Measurements from ENCODE around the gene PTGES2.
A peak's percentile ranks its signal among the peaks of the same experiment; 100 is the strongest.
"Not testable (repeated sequence)": the region's sequence is repeated elsewhere in the genome, so short reads cannot be mapped to it uniquely, and the experiment has no call there.

PTGES2 gene

DNA sequence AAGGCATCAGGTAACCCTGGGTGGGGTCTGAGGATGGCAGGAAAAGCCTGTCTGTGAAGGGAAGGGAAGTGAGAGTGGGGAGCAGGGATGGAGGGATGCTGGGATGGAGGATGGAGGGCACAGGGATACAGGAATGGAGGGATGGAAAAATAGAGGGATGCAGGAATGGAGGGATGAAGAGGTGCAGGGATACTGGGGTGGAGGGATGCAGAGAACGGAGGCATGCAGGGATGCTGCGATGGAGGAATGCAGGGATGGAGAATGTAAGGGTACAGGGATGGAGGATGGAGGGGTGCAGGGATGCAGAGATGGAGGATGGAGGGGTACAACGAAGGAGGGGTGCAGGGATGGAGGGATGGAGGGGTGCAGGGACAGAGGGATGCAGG, 9.1 kb downstream of the PTGES2 start:
- no peak for DNase-seq

DNA sequence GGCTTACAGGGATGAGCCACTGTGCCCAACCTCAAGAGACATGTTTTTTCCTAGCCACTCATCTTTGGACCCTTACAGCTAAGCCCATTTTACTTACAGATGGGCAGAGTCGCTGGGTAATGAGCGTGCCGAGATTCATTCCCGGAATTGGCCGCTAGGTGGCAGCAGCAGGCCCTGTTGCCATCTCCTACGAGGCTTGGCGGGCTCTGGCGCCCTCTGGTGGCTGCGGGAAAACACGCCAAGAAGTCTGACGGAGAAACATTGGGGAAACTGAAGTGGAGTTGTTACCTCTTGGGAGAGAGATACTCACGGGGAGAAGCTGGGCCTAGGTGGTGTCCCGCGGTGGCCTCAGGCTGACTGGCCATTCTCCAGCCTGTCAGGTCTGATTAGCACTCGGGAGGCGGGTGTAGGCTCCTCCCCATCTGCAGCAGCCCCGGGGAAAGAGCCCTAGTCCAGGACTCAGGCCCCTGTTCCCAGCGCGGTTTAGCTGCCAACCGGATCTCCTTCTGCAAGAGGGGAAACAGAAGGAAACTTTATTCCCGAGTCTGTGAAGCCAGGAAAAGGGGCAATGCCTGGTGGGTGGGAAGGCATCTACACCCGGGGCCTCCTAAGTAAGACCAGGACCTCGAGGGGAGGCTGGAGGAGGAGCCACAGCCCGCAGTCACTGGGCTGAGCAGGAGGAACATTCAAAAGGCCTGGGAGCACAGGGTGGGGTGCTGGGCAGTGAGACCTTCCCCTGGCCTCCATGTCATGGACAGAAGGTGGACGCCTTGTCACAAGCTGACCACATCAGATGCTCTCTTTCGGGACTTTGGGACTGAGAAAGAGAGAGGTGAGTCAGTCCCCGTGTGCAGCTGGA, 9.7 kb downstream of the PTGES2 start:
- peak; percentile 60 for DNase-seq

DNA sequence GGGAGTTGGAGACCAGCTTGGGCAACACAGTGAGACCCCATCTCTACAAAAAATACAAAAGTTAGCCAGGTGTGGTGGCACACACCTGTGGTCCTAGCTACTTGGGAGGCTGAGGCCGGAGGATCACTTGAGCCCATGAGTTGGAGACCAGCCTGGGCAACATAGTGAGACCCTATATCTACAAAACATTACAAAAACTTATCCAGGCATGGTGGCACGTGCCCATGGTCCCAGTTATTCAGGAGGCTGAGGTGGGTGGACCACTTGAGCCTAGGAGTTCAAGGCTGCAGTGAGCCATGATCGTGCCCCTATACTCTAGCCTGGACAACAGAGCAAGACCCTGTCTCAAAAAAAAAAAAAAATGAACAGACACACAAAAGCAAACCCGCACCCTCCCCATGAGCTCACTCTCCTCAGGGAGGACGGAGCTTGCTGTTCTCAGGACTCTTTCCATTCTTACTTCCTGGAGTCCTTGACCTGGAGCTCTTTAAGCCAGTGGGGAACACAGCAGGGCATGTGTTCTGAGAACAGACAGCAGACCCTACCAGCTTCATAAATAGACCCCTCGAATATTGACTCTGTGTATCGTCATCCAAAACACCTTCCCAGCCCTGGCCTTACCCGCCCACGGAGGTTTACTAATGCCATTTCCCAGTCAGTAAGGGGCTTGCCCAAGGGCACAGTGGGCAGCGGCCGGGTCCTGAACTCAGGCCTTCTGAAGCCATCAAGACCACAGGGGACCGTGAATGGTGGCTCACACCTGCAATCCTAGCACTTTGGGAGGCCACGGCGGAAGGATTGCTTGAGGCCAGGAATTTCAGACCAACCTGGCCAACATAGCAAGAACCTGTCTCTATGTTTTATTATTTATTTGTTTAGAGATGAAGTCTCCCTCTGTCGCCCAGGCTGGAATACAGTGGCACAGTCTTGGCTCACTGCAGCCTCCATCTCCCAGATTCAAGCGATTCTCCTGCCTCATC, 11.1 kb downstream of the PTGES2 start:
- no peak for DNase-seq

DNA sequence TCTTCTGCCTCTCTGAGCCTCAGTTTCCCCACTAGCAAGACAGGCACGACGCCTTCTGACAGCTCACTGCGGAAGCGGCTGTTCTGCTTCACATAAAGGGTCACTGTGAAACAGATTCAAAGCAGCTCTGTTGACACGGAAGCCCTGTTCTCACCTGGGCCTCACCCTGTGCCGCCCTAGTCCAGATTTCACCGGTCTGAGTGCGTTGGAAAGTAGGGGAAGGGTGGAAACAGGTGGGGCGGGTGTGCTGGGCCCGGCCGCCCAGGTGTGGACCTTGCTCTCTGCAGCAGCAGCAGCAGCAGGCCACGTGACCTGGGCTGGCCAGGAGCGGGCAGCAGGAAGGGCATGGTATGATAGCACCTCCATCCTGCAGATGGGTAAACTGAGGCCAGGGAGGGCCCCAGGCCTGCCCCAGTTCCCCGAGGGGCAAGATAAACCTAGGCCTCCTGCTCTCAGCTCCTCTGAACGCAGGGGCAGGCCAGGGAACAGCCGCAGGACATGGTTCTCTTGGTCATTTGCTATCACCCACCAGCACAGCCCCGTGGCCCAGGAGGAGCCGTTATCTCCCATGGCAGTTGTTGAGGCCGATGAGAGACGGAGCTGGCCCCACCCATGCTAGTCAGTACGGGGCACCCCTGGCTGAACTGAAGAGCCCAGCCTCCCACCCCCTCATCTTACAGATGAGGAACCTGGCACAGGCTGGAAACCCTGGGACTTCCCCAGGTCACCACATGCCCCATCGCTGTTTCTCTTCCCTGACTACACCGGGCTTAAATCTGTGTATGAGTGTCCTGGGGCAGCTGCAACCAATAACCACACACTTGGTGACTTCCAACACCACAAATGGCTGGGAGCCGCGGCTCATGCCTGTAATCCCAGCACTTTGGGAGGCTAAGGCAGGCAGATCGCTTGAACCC, 12.1 kb downstream of the PTGES2 start:
- DNase-seq: no peak

DNA sequence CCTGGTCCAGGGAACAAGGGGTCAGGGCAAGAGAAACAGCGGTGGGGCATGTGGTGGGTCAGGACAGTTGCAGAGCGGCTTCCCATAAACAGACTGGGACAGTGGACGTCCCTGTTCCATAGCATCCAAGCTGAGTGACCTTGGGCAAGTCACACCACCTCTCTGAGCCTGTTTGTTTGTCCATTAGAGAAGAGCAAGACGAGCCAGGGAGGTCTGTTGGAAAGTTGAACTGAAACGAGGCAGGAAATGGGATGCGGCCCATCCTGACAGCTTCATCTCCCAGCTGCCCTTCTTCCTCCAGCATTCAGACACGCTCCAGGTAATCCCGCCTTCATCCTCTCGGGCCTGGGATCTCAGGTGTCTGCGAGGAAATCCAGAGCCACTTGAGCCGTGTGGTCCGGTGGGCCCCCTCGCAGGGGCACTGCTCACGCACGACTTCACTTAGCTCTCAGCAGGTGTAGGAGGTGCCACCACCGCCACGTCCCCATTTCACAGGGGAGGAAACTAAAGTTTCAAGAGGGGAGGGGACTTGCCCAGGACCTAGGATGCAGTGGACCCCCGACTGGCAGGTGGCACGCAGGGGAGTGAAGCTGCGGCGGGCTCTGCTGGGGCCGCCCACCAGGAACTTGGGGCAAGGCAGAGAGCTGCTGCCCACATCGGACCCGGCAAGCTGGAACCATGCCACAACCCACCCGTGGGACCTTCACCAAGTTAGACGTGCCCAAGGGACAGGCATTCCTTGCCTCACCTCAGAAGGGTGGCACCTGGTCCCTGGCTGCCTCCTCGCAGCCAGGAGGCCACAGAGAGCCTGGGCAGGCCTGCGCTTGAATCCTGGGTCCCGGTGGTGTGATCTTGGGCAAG, 13.0 kb downstream of the PTGES2 start:
- no peak for DNase-seq

DNA sequence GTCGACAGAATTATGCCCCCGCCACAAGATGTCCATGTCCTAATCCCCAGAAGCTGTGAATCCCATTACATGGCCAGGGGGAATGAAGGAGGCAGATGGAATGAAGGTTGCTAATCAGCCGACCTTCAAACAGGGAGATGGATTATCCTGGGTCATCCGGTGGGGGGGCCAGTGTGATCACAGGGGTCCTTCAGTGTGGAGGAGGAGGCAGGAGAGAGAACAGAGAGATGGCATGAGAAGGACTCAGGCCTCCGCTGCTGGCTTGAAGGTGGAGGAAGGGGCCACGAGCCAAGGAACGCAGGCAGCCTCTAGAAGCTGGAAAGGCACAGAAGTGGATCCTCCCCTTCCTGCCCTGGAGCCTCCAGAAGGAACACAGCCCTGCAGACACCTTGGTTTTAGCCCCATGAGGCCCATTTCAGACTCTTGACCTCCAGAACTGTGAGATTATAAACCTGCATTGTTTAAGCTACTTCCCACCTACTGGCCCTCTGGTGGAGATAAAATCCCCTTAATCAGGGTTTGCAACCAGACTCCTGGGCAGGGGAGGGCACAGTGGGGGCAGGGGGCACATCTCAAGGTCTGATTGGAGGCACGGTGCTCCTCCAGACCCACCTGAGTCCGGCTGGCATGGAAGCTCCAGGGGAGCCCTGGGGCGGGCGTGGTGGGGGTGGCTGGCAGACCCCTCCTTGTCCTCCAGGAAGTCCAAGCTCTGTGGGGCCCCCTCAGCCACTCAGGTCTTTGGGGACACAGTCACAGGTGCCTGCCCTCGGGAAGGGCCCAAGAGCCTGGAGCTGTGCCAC, 13.8 kb downstream of the PTGES2 start:
- no peak for DNase-seq

DNA sequence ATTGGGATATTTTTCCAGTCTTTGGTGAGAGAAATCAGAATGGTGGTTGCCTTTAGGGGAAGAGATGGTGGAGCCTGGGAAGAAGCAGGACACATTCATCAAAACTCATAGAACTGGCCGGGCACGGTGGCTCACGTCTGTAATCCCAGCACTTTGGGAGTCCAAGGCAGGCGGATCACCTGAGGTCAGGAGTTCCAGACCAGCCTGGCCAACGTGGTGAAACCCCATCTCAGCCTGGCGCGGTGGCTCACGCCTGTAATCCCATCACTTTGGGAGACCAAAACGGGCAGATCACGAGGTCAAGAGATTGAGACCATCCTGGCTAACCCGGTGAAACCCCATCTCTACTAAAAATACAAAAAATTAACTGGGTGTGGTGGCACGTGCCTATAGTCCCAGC, 15.8 kb downstream of the PTGES2 start:
- DNase-seq: not testable (repeated sequence)

DNA sequence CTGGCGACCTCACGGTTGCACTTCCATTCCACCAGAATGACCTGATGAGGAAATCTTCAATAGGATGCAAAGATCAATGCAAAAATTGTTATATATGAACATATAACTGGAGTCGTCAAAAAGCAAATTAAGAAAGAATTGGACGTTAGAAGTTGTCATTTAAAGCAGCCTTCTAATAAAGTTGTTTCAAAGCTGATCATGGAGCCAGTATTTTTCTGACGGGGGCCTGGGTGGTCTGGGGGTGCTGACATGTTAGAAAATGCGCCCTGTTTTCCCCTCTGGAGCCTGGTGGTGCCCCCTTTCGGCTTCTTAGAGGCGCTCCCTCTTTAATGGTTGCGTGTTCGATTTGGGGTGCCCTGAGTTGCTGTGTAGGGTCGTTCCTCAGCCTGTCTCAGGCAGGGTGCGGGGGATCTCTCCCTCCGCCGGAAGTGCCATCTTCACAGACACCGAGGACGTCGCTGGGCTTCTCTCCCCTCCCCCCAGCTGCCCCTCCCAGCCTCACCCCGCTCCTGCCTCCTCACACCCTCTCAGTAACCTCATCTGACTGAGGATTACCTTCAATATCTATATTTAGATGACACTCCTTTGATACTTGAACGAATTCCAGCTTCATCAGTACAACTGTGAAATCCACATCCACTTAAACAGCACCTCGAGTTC, 18.3 kb downstream of the PTGES2 start:
- no peak for DNase-seq

DNA sequence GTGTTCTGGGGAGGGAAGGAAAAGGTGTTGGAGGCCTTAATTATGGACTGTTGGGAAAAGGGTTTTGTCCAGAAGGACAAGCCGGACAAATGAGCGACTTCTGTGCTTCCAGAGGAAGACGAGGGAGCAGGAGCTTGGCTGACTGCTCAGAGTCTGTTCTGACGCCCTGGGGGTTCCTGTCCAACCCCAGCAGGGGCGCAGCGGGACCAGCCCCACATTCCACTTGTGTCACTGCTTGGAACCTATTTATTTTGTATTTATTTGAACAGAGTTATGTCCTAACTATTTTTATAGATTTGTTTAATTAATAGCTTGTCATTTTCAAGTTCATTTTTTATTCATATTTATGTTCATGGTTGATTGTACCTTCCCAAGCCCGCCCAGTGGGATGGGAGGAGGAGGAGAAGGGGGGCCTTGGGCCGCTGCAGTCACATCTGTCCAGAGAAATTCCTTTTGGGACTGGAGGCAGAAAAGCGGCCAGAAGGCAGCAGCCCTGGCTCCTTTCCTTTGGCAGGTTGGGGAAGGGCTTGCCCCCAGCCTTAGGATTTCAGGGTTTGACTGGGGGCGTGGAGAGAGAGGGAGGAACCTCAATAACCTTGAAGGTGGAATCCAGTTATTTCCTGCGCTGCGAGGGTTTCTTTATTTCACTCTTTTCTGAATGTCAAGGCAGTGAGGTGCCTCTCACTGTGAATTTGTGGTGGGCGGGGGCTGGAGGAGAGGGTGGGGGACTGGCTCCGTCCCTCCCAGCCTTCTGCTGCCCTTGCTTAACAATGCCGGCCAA, 19.1 kb downstream of the PTGES2 start:
- no peak for DNase-seq

DNA sequence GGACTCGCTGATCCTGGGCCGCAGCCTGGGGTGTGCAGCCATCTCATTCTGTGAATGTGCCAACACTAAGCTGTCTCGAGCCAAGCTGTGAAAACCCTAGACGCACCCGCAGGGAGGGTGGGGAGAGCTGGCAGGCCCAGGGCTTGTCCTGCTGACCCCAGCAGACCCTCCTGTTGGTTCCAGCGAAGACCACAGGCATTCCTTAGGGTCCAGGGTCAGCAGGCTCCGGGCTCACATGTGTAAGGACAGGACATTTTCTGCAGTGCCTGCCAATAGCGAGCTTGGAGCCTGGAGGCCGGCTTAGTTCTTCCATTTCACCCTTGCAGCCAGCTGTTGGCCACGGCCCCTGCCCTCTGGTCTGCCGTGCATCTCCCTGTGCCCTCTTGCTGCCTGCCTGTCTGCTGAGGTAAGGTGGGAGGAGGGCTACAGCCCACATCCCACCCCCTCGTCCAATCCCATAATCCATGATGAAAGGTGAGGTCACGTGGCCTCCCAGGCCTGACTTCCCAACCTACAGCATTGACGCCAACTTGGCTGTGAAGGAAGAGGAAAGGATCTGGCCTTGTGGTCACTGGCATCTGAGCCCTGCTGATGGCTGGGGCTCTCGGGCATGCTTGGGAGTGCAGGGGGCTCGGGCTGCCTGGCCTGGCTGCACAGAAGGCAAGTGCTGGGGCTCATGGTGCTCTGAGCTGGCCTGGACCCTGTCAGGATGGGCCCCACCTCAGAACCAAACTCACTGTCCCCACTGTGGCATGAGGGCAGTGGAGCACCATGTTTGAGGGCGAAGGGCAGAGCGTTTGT, 19.9 kb downstream of the PTGES2 start:
- DNase-seq: no peak

DNA sequence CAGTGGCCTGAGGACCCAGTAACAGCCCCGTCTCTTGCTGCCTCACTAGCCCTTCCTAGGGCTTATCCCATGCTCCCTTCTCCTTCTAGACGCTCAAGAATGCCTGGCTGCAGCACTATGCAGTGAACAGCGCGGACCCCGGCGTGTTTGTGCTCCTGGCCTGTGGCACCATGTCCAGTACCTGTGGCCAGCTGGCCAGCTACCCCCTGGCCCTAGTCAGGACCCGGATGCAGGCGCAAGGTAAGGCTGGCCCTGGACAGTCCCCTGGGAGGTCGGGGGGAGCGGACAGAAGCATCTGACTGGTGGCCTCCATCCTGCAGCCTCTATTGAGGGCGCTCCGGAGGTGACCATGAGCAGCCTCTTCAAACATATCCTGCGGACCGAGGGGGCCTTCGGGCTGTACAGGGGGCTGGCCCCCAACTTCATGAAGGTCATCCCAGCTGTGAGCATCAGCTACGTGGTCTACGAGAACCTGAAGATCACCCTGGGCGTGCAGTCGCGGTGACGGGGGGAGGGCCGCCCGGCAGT, 20.5 kb downstream of the PTGES2 start:
- no peak for DNase-seq

DNA sequence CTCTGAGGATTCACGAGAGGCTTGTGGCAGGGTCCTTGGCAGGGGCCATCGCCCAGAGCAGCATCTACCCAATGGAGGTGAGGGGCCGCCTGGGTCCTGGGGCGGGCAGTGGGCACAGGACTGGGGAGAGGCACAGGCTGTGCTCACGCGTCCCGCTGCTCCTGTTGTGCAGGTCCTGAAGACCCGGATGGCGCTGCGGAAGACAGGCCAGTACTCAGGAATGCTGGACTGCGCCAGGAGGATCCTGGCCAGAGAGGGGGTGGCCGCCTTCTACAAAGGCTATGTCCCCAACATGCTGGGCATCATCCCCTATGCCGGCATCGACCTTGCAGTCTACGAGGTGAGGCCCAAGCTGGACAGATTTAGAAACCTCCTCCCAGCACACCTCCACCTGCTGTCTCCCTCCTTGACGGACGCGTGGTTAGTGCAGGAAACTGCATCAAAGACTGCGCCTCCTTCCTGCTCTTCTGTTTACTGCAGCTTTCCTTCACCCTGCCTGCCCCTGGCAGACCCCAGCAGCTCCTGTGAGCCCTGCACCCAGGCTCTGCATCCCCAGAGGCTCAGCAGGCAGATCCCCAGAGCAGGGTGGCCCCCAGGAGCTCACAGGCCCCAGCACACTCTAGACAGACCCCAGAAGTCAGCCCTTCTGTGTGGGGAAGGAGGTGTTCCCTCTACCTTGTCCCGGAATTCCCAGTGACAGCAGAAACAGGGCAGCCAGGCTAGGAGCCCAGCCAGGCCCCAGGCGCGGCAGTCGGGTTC, 21.2 kb downstream of the PTGES2 start:
- DNase-seq: no peak

DNA sequence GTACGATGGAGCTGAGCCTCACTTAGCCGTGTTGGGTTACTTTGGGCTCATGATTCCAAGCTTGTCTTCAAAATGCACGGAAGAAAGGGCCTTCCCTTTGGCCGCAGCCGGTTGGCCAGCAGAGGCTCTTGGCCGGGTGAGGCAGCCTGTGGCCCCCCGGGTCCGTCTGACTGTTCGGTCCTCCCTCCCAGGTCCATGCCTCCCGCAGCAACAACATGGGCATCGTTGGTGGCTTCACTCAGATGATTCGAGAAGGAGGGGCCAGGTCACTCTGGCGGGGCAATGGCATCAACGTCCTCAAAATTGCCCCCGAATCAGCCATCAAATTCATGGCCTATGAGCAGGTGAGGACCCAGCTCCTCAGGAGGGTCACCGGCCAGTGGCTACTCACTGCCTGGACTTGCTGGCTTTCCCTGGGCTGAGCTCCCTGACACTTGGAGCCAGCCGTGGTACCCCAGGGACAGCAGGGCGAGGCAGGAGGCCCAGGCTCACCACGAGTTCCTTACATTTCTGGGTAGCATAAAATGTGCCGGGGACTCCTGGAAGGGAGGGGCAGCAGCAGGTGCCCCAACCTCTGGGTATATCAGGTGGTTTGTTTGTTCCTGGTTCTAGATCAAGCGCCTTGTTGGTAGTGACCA, 21.9 kb downstream of the PTGES2 start:
- no peak for DNase-seq

DNA sequence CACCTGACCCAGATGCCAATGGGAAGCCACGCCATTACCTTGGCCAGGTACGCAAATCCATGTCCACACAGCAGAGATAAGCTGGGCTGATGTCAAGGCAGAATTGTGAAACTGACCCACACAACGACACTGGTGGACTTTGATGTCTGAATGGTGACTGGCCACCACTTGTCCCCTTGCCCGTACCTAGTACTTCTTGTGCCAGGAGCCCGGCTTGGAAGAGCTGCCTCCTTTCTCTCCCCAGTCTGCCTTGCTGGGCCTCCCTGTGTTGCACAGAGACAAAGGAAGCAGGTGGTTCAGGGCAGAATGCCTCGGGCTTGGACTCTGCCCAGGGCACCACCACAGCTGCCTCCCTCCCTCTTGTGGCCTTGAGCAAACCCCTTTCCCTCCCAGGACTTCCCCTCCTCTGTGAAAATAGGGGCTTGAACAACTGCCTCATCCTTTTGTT, 23.3 kb downstream of the PTGES2 start:
- DNase-seq: no peak

DNA sequence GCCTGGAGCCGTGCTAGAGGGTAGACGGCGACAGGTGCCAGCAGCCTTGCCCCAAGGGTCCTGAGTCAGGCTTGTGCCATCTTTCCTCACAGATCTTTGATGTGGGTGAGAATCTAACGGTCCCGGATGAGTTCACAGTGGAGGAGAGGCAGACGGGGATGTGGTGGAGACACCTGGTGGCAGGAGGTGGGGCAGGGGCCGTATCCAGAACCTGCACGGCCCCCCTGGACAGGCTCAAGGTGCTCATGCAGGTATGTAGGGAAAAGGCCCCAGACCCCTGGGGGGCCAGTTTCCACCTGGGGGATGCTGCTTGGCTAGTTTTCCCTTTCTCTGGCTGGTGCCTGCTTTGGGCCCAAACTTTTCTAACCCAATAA, 24.0 kb downstream of the PTGES2 start:
- no peak for DNase-seq

DNA sequence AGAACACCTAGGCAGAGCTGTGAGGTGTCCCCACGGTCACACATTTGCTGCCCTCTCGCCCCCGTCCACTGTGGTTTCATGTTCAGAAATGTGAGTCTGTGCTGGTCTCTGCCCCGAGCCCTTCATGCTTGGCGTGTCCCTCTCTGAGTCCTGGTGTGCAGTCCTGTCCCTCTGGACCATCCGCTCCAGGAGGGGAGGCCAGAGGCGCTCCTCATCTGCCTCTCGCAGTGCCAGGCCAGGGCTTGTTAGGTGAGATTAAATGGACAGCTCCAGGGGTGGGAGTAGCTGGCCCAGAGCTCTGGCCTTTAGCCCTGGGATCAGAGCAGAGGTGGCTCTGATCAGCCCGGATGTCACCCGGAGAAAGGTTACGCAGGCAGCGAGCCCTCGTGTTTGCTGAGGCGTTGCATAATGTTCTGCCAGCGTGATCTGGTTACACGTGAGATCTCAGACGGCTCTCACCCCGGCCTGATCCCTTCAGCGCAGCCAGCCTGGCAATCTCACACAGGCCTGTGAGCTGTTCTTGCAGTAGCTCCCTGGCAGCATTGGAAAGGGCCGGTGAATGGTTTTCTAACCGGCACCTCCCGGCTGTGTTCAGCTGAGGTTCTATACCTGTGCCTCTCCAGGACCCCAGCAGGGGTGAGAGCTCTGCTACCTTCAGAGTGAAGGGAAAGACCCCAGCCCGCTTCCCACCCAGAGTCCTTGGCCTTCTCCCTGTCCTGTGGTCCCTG, 24.5 kb downstream of the PTGES2 start:
- DNase-seq: no peak
